Muscle of back (tissue), 11 donors: Measurements from ENCODE around the gene PPP6R2. TPM values are rescaled to one million over a fixed set of nuclear protein-coding genes. Genes with fewer than 3 reads are reported as not detected.

Source experiments
- DNase-seq, 3 donors: peaks; one replicate each; pipeline versions ENCODE4 v3.0.0 to v3.0.0-alpha.2; 2013
- polyA plus RNA-seq, 10 donors: library from polyadenylated mRNA; unstranded; fragments of 120-200 nt; gene quantifications; one replicate each; pipeline ENCODE4 v1.2.1, GENCODE V29; 2013; ENCODE audit not compliant: insufficient read length in 10 of 10

PPP6R2 gene
- polyA plus RNA-seq, 10 donors = 24.6 to 37.0 (median 31.5) TPM

- no peak for DNase-seq
Measured at GRCh38 chr22:50467341-50467740, 124.2 kb downstream of the PPP6R2 start.

- no peak for DNase-seq
Measured at GRCh38 chr22:50467773-50468440, 124.8 kb downstream of the PPP6R2 start.

GRCh38 chr22:50468626-50469025, 125.5 kb downstream of the PPP6R2 start:
- DNase-seq = no peak

- no peak for DNase-seq
Measured at GRCh38 chr22:50469377-50470305, 126.5 kb downstream of the PPP6R2 start.

- DNase-seq = no peak
Measured at GRCh38 chr22:50470491-50470890, 127.4 kb downstream of the PPP6R2 start.

GRCh38 chr22:50471197-50471847, 128.2 kb downstream of the PPP6R2 start:
- no peak for DNase-seq

- no peak for DNase-seq
Measured at GRCh38 chr22:50471962-50472361, 128.8 kb downstream of the PPP6R2 start.

GRCh38 chr22:50473088-50473487, 130.0 kb downstream of the PPP6R2 start:
- DNase-seq = no peak

GRCh38 chr22:50473855-50474671, 130.9 kb downstream of the PPP6R2 start:
- DNase-seq = peak in 2 of 3 donors; percentile 15 to 61

- peak; percentile 91 to 97 (median 97) for DNase-seq
Measured at GRCh38 chr22:50474710-50475651, 131.9 kb downstream of the PPP6R2 start, which contains the start of gene SBF1. TSS of gene SBF1 (minus strand) at chr22:50475035. CDS start at chr22:50474840, 195 bp downstream.

- no peak for DNase-seq
Measured at GRCh38 chr22:50475652-50476002, 132.5 kb downstream of the PPP6R2 start.

GRCh38 chr22:50476868-50477267, 133.7 kb downstream of the PPP6R2 start:
- DNase-seq = no peak

- no peak for DNase-seq
Measured at GRCh38 chr22:50477923-50478322, 134.8 kb downstream of the PPP6R2 start.

- no peak for DNase-seq
Measured at GRCh38 chr22:50479721-50480120, 136.6 kb downstream of the PPP6R2 start.

- no peak for DNase-seq
Measured at GRCh38 chr22:50481045-50481439, 137.9 kb downstream of the PPP6R2 start.

- DNase-seq = peak in 2 of 3 donors; percentile 27 to 50
Measured at GRCh38 chr22:50481440-50482106, 138.4 kb downstream of the PPP6R2 start, which contains the start of gene ADM2. TSS of gene ADM2 (plus strand) at chr22:50481543. CDS start at chr22:50481848, 305 bp downstream.

- no peak for DNase-seq
Measured at GRCh38 chr22:50482107-50483074, 139.3 kb downstream of the PPP6R2 start.

- DNase-seq = no peak
Measured at GRCh38 chr22:50483106-50483505, 140.0 kb downstream of the PPP6R2 start.
